ENCODE data around the gene GBP3.
"Not testable (repeated sequence)": the region's sequence is repeated elsewhere in the genome, so short reads cannot be mapped to it uniquely, and the experiment has no call there.

The GBP3 gene

DNA sequence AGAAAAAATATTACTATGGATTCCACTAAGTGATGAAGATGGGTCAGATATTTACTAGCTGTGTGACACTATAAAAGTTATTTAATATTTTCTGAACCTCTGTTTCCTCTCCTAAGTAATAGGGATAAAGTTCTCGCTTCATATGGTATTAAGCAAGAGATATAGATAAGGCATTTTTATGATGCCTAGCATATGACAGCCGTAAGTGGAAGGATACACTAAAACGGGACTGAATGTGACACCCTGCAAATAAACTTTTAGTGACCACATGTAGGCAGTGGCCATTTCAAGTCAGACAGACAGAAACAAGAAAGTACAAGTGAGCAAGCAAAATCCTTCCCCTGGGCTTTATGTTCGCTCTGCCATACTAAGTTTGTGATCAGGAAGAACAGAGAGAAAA lies 14.2 kb downstream of the GBP3 start:
- no peak overlapping the region for H3K4me3 ChIP-seq (ENCODE audit: low read depth, low read length)
- no peak for DNase-seq (ENCODE audit: low read depth)
- in situ Hi-C loops (cut with HindIII; ENCODE audit: low sequenced_read_pairs), result no loop called here
- no peak for TF ChIP-seq CTCF (IDR thresholded peaks at IDR 0.05; ENCODE audit: low read depth, low read length, missing control alignments)

- in situ Hi-C loops (cut with HindIII; ENCODE audit: low sequenced_read_pairs), result no loop called here
- no peak for DNase-seq (ENCODE audit: low read depth)
- TF ChIP-seq CTCF (IDR thresholded peaks at IDR 0.05; ENCODE audit: low read depth, low read length, missing control alignments), result no peak
- no peak overlapping the region for H3K4me3 ChIP-seq (ENCODE audit: low read depth, low read length)
Measured at GRCh38 chr1:89005286-89006151, 17.1 kb downstream of the GBP3 start.

- DNase-seq (ENCODE audit: low read depth); H3K4me3 ChIP-seq (ENCODE audit: low read depth, low read length); in situ Hi-C loops (cut with HindIII; ENCODE audit: low sequenced_read_pairs): not testable (repeated sequence)
Measured at GRCh38 chr1:89002176-89002575, 20.5 kb downstream of the GBP3 start.

DNA sequence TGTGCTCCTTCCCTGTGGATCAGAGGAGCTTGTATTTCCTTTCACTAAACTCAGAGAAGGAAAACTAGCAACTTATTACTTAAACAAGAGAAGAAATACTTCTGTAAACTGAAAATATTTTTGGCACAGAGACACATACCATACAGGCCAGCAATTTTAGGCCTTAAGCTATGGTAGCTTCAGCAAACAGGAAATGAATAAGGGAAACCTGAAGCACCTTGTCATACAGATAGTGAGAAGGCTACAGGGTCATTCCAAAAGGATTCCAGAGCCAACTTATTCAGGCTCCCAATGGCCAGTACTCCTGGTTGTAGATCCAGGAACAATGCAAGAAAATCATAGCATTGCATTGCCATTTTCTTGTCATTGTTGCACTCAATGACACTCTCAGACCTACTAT lies 21.2 kb downstream of the GBP3 start:
- TF ChIP-seq CTCF (IDR thresholded peaks at IDR 0.05; ENCODE audit: low read depth, low read length, missing control alignments), result no peak
- in situ Hi-C loops (cut with HindIII; ENCODE audit: low sequenced_read_pairs), result no loop called here
- H3K4me3 ChIP-seq (ENCODE audit: low read depth, low read length), result no peak overlapping the region
- DNase-seq (ENCODE audit: low read depth), result no peak

DNA sequence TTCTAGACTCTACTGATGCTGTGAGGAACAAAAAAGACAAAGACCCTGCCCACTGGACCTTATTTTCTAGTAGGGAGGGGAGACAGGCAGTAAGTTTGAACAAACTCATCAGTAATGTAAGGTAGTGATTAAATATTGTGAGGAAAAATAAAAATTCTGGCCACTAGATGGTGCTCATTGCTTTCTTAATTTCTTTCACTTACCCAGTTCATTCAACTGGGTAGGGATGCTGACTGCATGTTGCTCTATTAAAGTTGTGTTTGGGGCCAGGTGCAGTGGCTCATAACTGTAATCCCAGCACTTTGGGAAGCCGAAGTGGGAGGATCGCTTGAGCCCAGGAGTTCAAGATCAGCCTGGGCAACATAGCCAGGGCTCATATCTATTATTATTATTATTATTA lies 23.9 kb downstream of the GBP3 start:
- DNase-seq (ENCODE audit: low read depth), result peak; percentile 66

GRCh38 chr1:88990426-88990825 lies 32.2 kb downstream of the GBP3 start:
- DNase-seq (ENCODE audit: low read depth), result no peak
- in situ Hi-C loops (cut with HindIII; ENCODE audit: low sequenced_read_pairs), result no loop called here
- H3K4me3 ChIP-seq (ENCODE audit: low read depth, low read length), result no peak overlapping the region
- no peak for TF ChIP-seq CTCF (IDR thresholded peaks at IDR 0.05; ENCODE audit: low read depth, low read length, missing control alignments)

More for the DNA sequence above, 23.9 kb downstream of the GBP3 start:
- peak; percentile 19 for TF ChIP-seq CTCF (IDR thresholded peaks at IDR 0.05; ENCODE audit: low read depth, low read length, missing control alignments)
- in situ Hi-C loops (cut with HindIII; ENCODE audit: low sequenced_read_pairs), result no loop called here
- H3K4me3 ChIP-seq (ENCODE audit: low read depth, low read length), result no peak overlapping the region

DNA sequence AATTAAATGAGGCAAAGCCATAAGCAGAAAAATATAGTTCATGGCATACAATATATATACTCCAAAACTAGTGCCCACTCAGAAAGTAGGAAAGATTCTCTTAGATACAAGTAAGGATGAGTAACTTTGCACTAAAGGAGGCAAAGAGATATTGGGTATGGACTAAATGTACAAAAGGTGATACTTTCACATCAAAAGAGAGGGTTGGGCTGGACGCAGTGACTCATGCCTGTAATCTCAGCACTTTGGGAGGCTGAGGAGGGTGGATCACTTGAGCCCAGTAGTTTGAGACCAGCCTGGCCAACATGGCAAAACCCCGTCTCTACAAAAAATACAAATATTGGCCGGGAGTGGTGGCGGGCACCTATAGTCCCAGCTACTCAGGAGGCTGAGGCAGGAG lies 37.0 kb downstream of the GBP3 start:
- in situ Hi-C loops (cut with HindIII; ENCODE audit: low sequenced_read_pairs), result no loop called here
- TF ChIP-seq CTCF (IDR thresholded peaks at IDR 0.05; ENCODE audit: low read depth, low read length, missing control alignments), result no peak
- no peak for DNase-seq (ENCODE audit: low read depth)
- no peak overlapping the region for H3K4me3 ChIP-seq (ENCODE audit: low read depth, low read length)
